Panc1 (cell line): Measurements from ENCODE around the gene EGFR. TPM values are rescaled to one million over a fixed set of nuclear protein-coding genes. Genes with fewer than 3 reads are reported as not detected.

Source experiments
- ATAC-seq: fragments of 200-7000 bp; cut with Tn5 transposase; 2 replicates; pipeline ENCODE4 v1.9.1; 2020; ENCODE audit warnings: mild to moderate bottlenecking, moderate library complexity
- BruUV-seq: library from RNA; stranded (reverse); fragments of 400-500 nt; replicated peaks from 2 replicates; lab custom pipeline; 2021; lab: Mats Ljungman, UMichigan
- CTCF ChIA-PET: fragments of 300-600 bp; sonication (Branson Sonifier 250); formaldehyde crosslinking; loops from one replicate; lab custom pipeline; 2022; ENCODE audit warnings: antibody characterized with exemption; lab: Charles Lee
- POLR2A ChIA-PET: fragments of 300-600 bp; sonication (Branson Sonifier 250); formaldehyde crosslinking; loops from one replicate; lab custom pipeline; 2022; ENCODE audit warnings: antibody characterized with exemption; lab: Charles Lee
- DNase-seq: peaks from one replicate; pipeline ENCODE4 v3.0.0-alpha.2; 2010; ENCODE audit warnings: low read depth, low spot score
- H3K27ac ChIP-seq: 2 replicates; pipeline ENCODE4 v1.5.1; 2011; ENCODE audit warnings: mild to moderate bottlenecking, low read length, inconsistent platforms
- H3K27me3 ChIP-seq: fragments of 200-500 bp; sonication (Bioruptor generic); 2 replicates; pipeline ENCODE4 v1.6.0; 2014; ENCODE audit warnings: low read length, inconsistent platforms; ENCODE audit not compliant: control insufficient read depth, insufficient read depth
- H3K36me3 ChIP-seq: fragments of 200-500 bp; sonication (Bioruptor generic); 2 replicates; pipeline ENCODE4 v1.5.1; 2014; ENCODE audit warnings: inconsistent platforms, mild to moderate bottlenecking, low read length, moderate library complexity; ENCODE audit not compliant: control insufficient read depth, insufficient read depth
- H3K4me1 ChIP-seq: 2 replicates; pipeline ENCODE4 v1.5.1; 2011; ENCODE audit warnings: inconsistent platforms, mild to moderate bottlenecking, low read length, moderate library complexity; ENCODE audit not compliant: control insufficient read depth, insufficient read depth
- H3K4me3 ChIP-seq, 2 experiments: 2 replicates each; pipeline ENCODE4 v1.5.1; 2011 to 2012; ENCODE audit warnings: low read depth in 2 of 2, low read length in 2 of 2, mild to moderate bottlenecking in 2 of 2, inconsistent platforms in 1 of 2, moderate library complexity in 1 of 2
- H3K9me3 ChIP-seq: fragments of 200-500 bp; sonication (Bioruptor generic); 2 replicates; pipeline ENCODE4 v1.5.1; 2014; ENCODE audit warnings: low read depth, mild to moderate bottlenecking, inconsistent platforms, low read length, moderate library complexity; ENCODE audit not compliant: control insufficient read depth, insufficient read depth
- POLR2AphosphoS5 ChIP-seq: IDR thresholded peaks from 2 replicates; pipeline ENCODE4 v1.6.1; 2012; ENCODE audit warnings: mild to moderate bottlenecking, low read depth, low read length, moderate library complexity
- SIN3A ChIP-seq: IDR thresholded peaks from 2 replicates; pipeline ENCODE4 v1.6.1; 2012; ENCODE audit warnings: low read depth, mild to moderate bottlenecking, low read length, moderate library complexity, borderline replicate concordance; ENCODE audit not compliant: insufficient read depth
- TCF7L2 ChIP-seq: IDR thresholded peaks from 2 replicates; pipeline ENCODE4 v1.6.1; 2011; ENCODE audit warnings: mild to moderate bottlenecking, low read depth, low read length, inconsistent platforms
- in situ Hi-C: cut with HindIII; loops from 2 replicates; pipeline ENCODE4 v1.10.0; 2016; ENCODE audit warnings: low sequenced_read_pairs, low pct_unique_long_range_greater_than_20kb
- intact Hi-C: fragments of 100-400 bp; cut with micrococcal nuclease; formaldehyde crosslinking; loops from one replicate; pipeline ENCODE4 v1.10.0; 2022; ENCODE audit not compliant: unreplicated experiment
- total RNA-seq: library from RNA; stranded (reverse); gene quantifications from one replicate; pipeline ENCODE4 v1.2.1, GENCODE V29; 2021; ENCODE audit not compliant: unreplicated experiment
- TF ChIP-seq, protein P1 (sequence below), 2 experiments: IDR thresholded peaks; 2 replicates each; pipeline ENCODE4 v1.6.1; 2011 to 2012; ENCODE audit warnings: low read depth in 2 of 2, control low read depth in 1 of 2, low read length in 1 of 2, mild to moderate bottlenecking in 1 of 2, moderate library complexity in 1 of 2; ENCODE audit not compliant: insufficient read depth in 1 of 2
- TF ChIP-seq, protein P2 (sequence below): fragments of 450-650 bp; IDR thresholded peaks from 2 replicates; pipeline ENCODE4 v1.5.1; 2017; ENCODE audit warnings: mild to moderate bottlenecking

Gene EGFR
- total RNA-seq, 1 experiment from 2014 or later = 156 TPM

DNA sequence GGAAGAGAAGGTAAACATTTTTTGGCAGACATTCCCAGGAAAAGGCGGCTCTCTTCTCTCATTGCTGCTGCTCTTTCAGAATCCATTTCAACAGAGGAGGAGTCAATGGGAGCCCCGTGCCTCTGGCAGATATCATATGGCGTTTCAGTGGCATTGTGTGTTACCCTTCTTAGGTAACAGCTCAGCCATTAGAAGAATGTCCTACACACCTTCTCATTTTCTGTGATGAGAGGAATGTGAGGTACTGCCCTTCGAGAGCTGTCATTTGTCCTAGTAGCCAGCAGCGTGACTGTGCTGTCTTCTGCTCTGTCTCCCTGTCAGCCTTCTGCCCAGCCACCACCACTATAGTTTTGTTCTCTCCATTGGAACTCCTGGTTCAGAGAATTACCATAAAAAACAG lies 102.4 kb downstream of the EGFR start:
- intact Hi-C loops = no loop called here

DNA sequence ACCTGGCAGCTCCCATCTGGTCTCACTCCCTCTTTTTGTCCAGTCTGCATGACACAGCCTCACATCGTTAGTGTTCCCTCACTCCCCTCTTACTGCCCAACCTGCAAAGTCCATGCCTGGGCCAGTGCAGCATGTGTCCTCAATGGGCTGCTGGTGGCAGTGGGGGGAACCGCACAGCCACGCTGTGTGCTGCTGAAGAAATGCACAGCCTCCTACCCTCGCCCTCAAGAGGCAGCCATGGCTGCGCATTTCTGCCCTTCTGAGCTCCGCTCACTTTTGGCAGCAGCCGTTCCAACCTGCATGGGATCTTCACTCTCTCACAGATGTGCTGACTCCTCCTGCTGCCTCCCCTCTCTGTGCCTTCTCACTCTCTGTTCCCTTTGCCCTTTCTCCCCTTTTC lies 103.4 kb downstream of the EGFR start:
- no peak for DNase-seq
- Histone ChIP-seq H3K27me3 (no peaks in the 10 kb centered on the region), H3K4me1 (peaks cover 46% of the 10 kb centered on the region), H3K27ac (peak overlapping the region; percentile 39; the same call in 1 of the 2 replicates), H3K9me3 (no peaks in the 10 kb centered on the region), H3K36me3 (no peaks in the 10 kb centered on the region), H3K4me3 (no peak overlapping the region)
- in situ Hi-C loops (no loop called here), intact Hi-C loops (no loop called here)
- ChIA-PET CTCF (no interaction called here), POLR2A (no interaction called here)
- BruUV-seq = no TSS peak
- TF ChIP-seq TCF7L2 (no peak), POLR2AphosphoS5 (no peak), SIN3A (no peak)
- TF ChIP-seq, protein P1, sequence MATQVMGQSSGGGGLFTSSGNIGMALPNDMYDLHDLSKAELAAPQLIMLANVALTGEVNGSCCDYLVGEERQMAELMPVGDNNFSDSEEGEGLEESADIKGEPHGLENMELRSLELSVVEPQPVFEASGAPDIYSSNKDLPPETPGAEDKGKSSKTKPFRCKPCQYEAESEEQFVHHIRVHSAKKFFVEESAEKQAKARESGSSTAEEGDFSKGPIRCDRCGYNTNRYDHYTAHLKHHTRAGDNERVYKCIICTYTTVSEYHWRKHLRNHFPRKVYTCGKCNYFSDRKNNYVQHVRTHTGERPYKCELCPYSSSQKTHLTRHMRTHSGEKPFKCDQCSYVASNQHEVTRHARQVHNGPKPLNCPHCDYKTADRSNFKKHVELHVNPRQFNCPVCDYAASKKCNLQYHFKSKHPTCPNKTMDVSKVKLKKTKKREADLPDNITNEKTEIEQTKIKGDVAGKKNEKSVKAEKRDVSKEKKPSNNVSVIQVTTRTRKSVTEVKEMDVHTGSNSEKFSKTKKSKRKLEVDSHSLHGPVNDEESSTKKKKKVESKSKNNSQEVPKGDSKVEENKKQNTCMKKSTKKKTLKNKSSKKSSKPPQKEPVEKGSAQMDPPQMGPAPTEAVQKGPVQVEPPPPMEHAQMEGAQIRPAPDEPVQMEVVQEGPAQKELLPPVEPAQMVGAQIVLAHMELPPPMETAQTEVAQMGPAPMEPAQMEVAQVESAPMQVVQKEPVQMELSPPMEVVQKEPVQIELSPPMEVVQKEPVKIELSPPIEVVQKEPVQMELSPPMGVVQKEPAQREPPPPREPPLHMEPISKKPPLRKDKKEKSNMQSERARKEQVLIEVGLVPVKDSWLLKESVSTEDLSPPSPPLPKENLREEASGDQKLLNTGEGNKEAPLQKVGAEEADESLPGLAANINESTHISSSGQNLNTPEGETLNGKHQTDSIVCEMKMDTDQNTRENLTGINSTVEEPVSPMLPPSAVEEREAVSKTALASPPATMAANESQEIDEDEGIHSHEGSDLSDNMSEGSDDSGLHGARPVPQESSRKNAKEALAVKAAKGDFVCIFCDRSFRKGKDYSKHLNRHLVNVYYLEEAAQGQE (IDR thresholded peaks at IDR 0.05; ENCODE audit: insufficient read depth in 1 of 2, low read depth in 2 of 2, low read length in 1 of 2) = no peak
- TF ChIP-seq, protein P2, sequence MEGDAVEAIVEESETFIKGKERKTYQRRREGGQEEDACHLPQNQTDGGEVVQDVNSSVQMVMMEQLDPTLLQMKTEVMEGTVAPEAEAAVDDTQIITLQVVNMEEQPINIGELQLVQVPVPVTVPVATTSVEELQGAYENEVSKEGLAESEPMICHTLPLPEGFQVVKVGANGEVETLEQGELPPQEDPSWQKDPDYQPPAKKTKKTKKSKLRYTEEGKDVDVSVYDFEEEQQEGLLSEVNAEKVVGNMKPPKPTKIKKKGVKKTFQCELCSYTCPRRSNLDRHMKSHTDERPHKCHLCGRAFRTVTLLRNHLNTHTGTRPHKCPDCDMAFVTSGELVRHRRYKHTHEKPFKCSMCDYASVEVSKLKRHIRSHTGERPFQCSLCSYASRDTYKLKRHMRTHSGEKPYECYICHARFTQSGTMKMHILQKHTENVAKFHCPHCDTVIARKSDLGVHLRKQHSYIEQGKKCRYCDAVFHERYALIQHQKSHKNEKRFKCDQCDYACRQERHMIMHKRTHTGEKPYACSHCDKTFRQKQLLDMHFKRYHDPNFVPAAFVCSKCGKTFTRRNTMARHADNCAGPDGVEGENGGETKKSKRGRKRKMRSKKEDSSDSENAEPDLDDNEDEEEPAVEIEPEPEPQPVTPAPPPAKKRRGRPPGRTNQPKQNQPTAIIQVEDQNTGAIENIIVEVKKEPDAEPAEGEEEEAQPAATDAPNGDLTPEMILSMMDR = no peak
- 0 out of 2 replicates have a peak, but pooled peaks have one; percentile 5 for ATAC-seq

More for the DNA sequence above, 102.4 kb downstream of the EGFR start:
- Histone ChIP-seq H3K27ac (peak overlapping the region; percentile 59), H3K27me3 (no peaks in the 10 kb centered on the region), H3K4me3 (no peak overlapping the region), H3K36me3 (no peaks in the 10 kb centered on the region), H3K4me1 (peaks cover 36% of the 10 kb centered on the region), H3K9me3 (no peaks in the 10 kb centered on the region)
- BruUV-seq = no TSS peak
- no peak for DNase-seq
- TF ChIP-seq, protein P2 = no peak
- POLR2A ChIA-PET = no interaction called here
- CTCF ChIA-PET = interaction anchor here (0.9 kb wide), 1 partner anchor 9 kb away, joined by 3 read pairs; no protein-coding TSS in a partner anchor
- in situ Hi-C loops = no loop called here
- no peak for ATAC-seq
